ENCODE data around the gene PRKCA.

DNA sequence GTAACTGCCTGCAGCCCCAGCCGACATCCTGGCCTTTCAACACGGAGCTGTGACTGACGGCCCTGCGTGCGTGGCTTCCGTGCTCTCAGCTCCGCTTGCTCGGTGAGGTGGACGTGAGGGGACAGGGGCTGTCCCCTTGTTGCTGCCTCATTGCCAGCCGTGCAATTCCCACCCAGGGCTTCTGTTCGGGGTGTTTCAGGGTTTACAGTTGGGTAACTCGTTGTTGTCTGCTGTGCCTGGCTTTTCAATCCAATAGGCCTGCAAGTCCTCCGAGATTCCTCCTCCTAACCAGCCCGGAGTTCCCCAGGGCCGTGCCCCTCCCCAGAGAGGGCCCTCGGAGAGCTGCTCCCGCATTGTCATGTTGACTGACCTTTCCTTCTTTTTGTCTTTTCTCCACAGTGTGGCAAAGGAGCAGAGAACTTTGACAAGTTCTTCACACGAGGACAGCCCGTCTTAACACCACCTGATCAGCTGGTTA lies 501.1 kb downstream of the PRKCA start:
- TF ChIP-seq, protein P1, sequence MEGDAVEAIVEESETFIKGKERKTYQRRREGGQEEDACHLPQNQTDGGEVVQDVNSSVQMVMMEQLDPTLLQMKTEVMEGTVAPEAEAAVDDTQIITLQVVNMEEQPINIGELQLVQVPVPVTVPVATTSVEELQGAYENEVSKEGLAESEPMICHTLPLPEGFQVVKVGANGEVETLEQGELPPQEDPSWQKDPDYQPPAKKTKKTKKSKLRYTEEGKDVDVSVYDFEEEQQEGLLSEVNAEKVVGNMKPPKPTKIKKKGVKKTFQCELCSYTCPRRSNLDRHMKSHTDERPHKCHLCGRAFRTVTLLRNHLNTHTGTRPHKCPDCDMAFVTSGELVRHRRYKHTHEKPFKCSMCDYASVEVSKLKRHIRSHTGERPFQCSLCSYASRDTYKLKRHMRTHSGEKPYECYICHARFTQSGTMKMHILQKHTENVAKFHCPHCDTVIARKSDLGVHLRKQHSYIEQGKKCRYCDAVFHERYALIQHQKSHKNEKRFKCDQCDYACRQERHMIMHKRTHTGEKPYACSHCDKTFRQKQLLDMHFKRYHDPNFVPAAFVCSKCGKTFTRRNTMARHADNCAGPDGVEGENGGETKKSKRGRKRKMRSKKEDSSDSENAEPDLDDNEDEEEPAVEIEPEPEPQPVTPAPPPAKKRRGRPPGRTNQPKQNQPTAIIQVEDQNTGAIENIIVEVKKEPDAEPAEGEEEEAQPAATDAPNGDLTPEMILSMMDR (IDR thresholded peaks at IDR 0.05; ENCODE audit: low read depth, low read length, poor library complexity, severe bottlenecking), result no peak
- no peak for TF ChIP-seq EZH2phosphoT487 (IDR thresholded peaks at IDR 0.05; ENCODE audit: borderline replicate concordance, low read length)

Measured in DOHH2 (cell line).